GM12892 (cell line): ENCODE measurements around the gene MASP1.

Experiments
- POLR2A ChIP-seq: IDR thresholded peaks from 2 replicates; pipeline ENCODE4 v1.6.1; 2011; ENCODE audit warnings: low read depth, low read length, control low read depth
- POLR2AphosphoS5 ChIP-seq: IDR thresholded peaks from 2 replicates; pipeline ENCODE4 v1.6.1; 2011; ENCODE audit warnings: low read depth, low read length, control low read depth
- TAF1 ChIP-seq: IDR thresholded peaks from 2 replicates; pipeline ENCODE4 v1.6.1; 2011; ENCODE audit warnings: low read depth, mild to moderate bottlenecking, control low read depth, low read length, borderline replicate concordance

GRCh38 chr3:187186801-187187421, 104.6 kb downstream of the MASP1 start:
- TF ChIP-seq POLR2AphosphoS5 (no peak), TAF1 (no peak), POLR2A (no peak)
